Measurements from ENCODE around the gene TOR1B.

GRCh38 chr9:129816501-129817435 lies 13.8 kb downstream of the TOR1B start:
- TF ChIP-seq CTCF (IDR thresholded peaks at IDR 0.05) (no peak), POLR2A (IDR thresholded peaks at IDR 0.05) (no peak)
